NOMO-1 treated with DMSO at 0.1 percent for 48 hours (cell line): ENCODE measurements around the gene GAB1.
A peak's percentile ranks its signal among the peaks of the same experiment; 100 is the strongest.

Source experiments
- DNase-seq: peaks from one replicate; lab custom pipeline; 2025; ENCODE audit not compliant: unreplicated experiment; lab: John Stamatoyannopoulos, UW

The GAB1 gene

DNA sequence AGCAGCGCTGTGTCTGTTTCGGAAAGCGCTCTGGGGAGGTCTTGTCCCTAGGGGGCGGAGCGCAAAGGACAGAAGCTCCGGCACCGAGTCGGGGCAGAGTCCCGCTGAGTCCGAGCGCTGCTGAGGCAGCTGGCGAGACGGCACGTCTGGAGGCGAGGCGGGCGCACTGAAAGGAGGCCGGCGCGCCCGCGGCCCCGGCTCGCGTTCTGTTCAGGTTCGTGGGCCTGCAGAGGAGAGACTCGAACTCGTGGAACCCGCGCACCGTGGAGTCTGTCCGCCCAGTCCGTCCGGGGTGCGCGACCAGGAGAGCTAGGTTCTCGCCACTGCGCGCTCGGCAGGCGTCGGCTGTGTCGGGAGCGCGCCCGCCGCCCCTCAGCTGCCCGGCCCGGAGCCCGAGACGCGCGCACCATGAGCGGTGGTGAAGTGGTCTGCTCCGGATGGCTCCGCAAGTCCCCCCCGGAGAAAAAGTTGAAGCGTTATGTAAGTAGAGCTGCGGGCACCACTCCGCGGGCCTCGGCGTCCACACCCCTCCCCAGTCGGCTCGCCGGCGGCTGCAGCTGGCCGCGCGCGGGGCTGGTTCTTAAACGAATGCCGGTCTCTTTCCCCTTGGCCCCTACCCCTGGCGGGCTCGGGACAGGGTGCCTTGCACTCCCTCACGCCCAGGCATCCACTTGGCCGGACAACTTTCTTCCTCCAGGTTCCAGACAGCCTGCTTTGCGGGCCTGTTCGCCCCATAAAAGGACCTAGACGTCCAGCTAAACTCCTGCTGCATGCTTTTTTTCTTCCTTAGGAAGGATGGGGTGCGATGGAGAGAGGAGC lies at the start of gene GAB1:
Gene GAB1, plus strand, starts transcription at position 96 of the 819 bp plus-strand sequence. Its CDS starts 313 bp downstream, at position 409.
- DNase-seq: peak; percentile 82

- DNase-seq: no peak
Measured at GRCh38 chr4:143287572-143287923, 49.1 kb upstream of the GAB1 start.

DNA sequence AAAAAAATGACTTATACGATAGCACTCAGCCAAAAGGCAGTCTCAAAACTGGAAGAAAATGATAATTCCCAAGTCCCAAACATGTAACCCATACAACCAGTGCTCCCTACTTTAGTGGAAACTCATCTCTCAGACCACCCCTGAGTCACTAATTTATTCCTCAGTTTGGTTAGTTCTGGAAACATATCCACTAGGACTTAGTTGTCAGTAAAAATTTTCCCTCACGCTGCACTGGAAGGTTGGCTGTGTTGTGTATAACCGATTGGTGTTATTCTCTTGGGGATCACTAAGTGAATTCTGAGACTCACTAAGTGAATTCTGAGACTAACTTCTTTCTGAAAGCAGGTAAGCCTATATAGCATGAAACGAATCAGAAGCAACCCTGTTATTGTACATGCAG lies 48.5 kb upstream of the GAB1 start:
- DNase-seq: no peak

DNA sequence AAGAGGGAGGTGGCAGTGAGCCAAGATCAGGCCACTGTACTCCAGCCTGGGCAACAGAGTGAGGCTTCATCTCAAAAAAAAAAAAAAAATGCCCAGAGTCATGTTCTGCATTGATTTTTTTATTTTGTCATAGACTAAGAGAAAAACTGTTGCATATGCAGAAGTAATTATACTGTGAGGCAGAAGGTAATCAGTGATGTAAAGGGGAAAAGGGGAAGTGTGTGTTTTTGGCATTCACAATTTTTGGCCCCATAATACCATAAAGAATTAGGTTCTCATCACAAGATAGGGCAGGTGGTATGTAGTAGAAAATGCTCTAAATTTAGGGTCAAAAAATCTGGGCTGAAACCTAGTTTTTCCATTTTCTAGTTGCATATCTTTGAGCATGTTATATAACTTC lies 47.3 kb upstream of the GAB1 start:
- DNase-seq: peak; percentile 72

DNA sequence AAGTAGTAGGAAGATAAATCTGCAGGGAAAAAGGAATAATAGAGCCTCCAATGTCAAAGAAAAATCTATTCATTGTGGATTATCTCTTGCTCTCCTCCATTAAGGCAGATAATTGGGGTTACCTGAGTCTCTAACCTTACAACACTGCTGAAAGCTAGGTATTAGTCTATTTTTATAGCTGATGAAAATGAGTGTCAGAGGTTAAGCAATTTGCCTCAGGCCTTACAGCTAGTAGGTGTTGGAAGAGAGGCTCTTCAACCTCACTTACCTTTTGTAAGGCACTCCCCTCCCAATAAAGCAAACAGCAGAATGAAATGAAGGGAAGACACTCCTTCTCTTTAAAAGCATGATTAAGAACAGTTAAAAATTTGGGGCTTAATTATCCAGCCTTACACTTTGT lies 45.4 kb upstream of the GAB1 start:
- DNase-seq: no peak

- DNase-seq: no peak
Measured at GRCh38 chr4:143292858-143293257, 43.8 kb upstream of the GAB1 start.

GRCh38 chr4:143294310-143294709 lies 42.4 kb upstream of the GAB1 start:
- DNase-seq: no peak

GRCh38 chr4:143294710-143295275 lies 41.9 kb upstream of the GAB1 start:
- no peak for DNase-seq

GRCh38 chr4:143296397-143297067 lies 40.1 kb upstream of the GAB1 start:
- no peak for DNase-seq

DNA sequence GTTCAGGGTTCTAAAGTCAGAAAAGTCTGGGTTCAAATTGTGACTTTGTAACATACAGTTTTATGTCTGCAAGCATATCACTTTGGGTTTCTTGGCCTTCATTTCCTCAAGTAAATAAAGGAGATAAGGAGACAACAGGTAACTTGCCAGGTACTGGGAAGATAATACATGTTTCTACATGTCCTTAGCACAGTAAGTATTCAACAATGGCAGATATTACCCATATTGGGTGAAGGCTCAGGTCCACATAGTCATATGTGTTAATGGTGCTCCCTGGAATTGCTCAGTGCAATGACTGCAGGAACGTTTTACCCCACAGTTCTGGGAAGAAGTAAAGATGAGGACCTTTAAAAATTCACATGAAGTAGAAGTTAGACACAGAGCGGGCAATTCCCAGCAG lies 35.8 kb upstream of the GAB1 start:
- no peak for DNase-seq

DNA sequence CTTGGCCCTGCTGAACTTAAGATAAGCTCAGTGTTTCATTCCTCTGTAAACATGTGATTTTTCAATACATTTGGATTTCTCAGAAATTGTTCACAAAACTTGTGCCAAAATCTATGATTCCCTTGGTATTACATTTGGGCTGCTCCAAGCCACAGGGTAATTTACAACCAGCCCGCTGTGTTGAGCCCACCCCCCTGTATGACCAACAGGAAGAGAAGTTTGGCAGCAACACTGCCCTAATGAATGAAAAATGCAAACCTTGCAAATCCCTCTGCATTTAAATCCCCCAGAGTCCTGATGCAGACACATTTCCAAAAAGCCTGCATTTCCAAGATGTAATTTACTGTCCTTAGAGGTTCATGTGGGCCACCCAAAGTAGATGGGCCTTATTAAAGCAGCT lies 34.1 kb upstream of the GAB1 start:
- DNase-seq: no peak

DNA sequence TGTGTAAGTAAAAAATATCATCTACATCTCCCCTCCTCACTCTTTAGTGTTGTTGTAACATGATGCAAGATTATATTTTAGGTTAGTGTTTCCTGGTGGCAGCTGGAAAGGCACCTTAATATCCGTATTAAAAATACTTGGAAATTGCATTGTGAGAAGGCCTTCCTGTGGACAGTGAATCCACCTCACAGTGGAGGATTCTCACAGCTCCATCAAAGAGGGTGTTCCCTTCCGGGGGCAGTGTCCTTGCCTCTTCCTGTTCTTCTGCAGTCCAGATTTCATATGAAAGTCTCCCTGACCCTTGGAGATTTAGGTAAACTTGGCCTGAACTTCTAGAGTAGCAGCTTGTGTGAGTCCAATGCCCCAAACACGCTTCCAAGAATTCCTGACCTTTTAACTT lies 29.9 kb upstream of the GAB1 start:
- DNase-seq: no peak

- no peak for DNase-seq
Measured at GRCh38 chr4:143307531-143307930, 29.1 kb upstream of the GAB1 start.

DNA sequence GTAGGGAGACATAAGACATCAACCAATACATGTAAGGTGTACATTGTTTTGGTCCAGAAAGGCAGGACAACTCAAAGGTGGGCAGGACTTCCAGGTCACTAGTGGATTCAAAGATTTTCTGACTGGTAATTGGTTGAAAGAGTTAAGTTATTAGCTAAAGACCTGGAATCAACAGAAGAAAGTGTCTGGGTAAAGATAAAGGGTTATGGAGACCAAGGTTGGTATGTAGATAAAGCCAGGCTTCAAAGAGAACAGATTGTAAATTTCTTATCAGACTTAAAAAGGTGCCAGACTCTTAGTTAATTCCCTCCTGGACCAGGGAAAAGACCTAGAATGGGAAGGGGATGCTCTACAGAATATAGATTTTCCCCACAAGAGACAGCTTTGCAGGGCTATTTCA lies 28.3 kb upstream of the GAB1 start:
- no peak for DNase-seq

DNA sequence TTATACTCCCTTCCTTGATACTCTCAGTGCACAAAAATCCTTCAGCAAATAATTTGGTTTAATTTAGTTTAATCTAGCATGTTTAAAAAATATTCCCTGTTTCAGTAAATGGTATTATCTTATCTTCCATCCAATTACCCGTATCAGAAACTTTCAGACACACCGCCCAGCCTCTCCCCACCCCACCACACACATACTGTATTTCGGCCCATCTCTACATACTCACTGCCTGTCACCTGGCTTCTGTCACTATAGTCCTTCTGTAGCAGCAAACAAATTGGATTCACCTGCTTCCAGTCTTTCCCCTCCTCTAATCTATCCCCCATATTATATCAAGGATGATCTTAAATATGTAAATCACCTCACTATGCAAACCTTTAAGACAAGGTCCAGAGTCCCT lies 24.8 kb upstream of the GAB1 start:
- DNase-seq: no peak

GRCh38 chr4:143313521-143313920 lies 23.2 kb upstream of the GAB1 start:
- DNase-seq: no peak

DNA sequence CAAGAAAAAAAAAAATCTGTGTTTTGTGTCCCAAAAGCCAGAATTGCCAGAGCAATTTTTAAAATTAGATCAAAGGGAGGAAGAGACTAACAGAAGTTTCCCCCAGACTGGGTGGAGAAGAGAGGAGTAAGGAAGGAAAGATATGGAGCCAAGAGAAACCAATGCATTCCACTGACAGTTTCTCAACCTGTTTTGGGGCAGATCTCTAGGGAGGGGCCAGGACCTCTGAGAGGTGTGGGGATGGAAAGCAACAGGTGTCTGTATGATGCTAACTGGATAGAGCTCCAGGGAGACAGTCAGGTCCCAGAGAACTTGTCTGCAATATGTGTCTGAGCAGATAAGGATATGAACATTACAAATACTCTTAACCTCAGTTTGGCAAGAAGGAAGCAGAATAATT lies 22.7 kb upstream of the GAB1 start:
- no peak for DNase-seq

DNA sequence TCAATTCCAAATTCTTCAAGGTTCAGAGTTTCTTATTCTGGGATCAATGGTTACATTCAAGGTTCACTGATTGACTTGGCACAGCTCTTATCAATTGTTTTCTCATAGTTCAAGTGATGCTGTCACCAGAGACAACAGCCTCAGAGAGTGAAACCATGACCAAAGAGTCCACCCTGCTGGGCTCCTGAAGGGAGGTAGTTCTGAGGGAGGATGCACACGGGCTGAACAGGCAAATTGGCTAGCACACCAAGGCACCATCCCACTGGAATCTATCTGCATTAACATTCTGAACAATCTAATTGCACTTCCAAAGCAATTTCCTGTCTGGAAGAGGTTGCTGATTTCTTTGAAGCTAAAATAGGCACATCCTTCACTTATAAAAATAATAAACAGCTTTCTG lies 16.6 kb upstream of the GAB1 start:
- no peak for DNase-seq

DNA sequence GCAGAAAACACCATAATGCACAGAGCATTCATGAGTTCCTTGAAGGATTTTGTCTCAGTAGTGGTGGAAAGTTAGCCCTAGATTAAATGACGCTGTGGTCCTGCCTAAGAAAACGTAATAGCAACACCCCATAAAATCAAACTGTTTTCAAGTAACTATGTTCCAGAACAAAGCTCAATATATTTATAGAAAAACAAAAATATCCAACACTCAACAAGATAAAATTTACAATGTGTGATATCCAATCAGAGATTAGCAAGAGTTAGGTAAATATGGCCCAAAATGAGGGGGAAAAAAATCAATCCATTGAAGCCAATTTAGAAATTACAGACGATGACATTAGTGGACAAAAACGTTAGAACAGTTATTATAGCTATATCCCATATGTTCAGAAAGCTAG lies 9.9 kb upstream of the GAB1 start:
- DNase-seq: no peak

DNA sequence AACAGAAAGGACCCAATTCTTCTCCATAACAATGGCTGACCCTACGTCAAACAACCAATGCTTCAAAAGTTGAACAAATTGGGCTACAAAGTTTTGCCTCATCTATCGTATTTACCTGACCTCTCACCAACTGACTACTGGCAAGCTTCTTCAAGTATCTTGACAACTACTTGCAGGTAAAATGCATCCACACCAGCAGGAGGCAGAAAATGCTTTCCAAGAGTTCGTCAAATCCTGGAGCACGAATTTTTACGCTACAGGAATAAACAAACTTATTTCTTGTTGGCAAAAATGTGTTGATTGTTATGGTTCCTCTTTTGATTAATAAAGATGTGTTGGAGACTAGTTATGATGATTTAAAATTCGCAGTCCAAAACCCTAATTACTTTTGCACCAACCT lies 6.7 kb upstream of the GAB1 start:
- DNase-seq: no peak

DNA sequence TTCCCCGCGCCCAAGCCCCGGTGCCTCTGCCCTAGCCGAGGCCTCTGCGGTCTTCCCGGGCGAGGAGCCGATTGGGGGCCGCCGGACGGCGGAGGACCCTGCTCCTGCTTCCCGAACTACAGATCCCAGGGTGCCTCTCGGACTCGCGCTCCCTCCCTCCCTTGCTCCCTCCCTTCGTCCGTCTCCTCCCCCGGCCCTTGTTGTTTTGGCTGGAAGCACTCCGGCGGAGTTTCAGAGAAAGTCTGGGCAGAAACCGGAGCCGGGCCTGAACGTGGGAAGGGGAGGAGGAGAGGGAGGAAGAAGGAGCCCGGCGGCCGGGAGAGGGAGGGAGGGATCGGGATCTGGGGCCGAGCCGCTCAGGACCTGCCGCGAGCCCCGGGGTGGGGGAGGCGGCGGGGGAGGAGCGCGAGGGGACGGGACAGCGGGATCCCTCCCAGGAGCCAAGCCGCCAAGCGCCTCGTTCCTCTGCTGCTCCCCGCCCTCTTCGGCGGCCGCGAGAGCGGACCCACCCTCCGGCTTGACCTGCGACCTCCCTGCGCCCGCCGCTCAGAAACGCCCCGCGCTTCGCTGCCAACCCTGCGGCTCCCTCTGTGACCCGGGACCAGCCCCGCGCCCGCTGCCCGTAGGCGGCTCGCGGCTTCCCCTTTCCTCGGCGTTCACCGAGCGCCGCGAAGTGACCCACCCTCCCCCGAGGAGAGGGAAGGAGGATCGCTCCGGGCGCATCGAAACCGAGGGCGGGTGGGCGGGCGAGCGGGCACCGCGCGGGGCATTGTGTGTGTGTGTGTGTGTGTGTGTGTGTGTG lies 496 bp upstream of the GAB1 start:
- DNase-seq: peak; percentile 82
